Cardiac fibroblast (primary cell): ENCODE results near the gene STX7.

Experiments
- DNase-seq, 2 donors: peaks; one replicate each; pipeline versions ENCODE4 v3.0.0 to v3.0.0-alpha.2; 2010; ENCODE audit warnings: low read depth in 2 of 2
- H3K4me3 ChIP-seq, 2 donors: replicated peaks in 1 of 2; 1 replicate in 1 of 2; 2 replicates in 1 of 2; pipeline ENCODE4 v1.5.1; 2011; ENCODE audit warnings: low read depth in 2 of 2, low read length in 2 of 2, mild to moderate bottlenecking in 2 of 2, moderate library complexity in 1 of 2
- CTCF ChIP-seq: IDR thresholded peaks from one replicate; pipeline ENCODE4 v1.5.1; 2011; ENCODE audit warnings: low read depth, mild to moderate bottlenecking, low read length, inconsistent platforms

STX7 gene

DNA sequence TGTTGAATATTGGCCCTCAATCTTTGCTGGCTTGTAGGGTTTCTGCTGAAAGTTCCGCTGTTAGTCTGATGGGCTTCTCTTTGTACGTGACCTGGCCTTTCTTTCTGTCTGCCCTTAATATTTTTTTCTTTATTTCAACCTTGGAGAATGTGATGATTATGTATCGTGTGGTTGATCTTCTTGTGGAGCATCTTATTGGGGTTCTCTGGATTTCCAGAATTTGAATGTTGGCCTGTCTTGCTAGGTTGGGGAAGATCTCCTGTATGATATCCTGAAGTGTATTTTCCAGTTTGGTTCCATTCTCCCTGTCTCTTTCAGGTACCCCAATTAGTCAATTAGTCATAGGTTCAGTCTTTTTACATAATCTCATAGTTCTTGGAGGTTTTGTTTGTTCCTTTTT is 89.1 kb downstream of the STX7 start:
- no peak overlapping the region for H3K4me3 ChIP-seq
- no peak for TF ChIP-seq CTCF
- no peak for DNase-seq

DNA sequence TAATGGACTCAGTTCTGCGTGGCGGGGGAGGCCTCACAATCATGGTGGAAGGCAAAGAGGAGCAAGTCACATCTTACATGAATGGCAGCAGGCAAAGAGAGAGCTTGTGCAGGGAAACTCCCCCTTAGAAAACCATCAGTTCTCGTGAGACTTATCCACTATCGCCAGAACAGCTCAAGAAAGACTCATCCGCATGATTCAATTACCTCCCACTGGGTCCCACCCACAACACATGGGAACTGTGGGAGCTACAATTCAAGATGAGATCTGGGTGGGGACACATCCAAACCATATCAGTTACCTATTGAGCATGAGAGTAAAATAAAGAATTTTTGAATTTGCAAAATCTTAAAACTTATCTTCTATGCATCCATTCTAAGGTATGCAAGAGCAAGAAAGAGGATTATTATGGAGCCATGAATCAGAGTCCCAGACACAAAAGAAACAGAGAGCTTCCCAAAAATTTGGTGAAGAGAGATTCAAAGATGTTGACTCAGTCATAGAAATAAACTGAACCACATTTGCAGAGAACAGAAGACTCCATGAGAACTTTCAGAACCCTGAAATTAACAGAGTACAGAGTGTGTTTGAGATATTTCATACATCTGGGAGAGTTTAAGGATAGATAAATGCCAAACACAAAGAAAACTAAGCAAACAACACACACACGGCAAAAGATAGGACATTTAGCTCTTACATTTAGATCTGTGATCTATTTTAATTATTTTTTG is 94.5 kb downstream of the STX7 start:
- no peak for DNase-seq
- no peak for TF ChIP-seq CTCF
- no peak overlapping the region for H3K4me3 ChIP-seq

DNA sequence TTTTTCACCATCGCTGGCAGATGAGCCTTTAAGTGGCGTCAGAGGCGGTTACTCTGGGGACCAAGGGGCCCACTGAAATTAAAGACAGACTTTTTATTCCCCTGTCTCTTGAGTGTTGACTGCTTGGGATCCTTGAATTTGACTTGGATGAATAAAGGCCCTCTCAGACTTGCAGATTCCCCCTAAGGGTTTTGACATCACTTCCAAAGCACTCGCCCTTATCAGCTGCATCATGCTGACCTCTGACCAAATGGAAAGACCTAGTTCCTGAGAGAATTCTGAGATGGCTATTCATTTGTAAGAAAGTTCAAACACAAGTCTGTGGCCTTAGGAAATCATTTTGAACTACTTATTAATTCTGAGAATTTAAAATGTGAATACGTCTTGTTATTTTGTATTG is 98.2 kb downstream of the STX7 start:
- no peak overlapping the region for H3K4me3 ChIP-seq
- TF ChIP-seq CTCF: no peak
- DNase-seq: peak in 1 of 2 donors; percentile 49

- DNase-seq: no peak
- TF ChIP-seq CTCF: no peak
Measured at GRCh38 chr6:132414322-132414721, 98.6 kb downstream of the STX7 start.

GRCh38 chr6:132413499-132413802 is 99.5 kb downstream of the STX7 start:
- no peak for DNase-seq
- no peak for TF ChIP-seq CTCF
- no peak overlapping the region for H3K4me3 ChIP-seq

More at GRCh38 chr6:132414322-132414721, 98.6 kb downstream of the STX7 start:
- no peak overlapping the region for H3K4me3 ChIP-seq

DNA sequence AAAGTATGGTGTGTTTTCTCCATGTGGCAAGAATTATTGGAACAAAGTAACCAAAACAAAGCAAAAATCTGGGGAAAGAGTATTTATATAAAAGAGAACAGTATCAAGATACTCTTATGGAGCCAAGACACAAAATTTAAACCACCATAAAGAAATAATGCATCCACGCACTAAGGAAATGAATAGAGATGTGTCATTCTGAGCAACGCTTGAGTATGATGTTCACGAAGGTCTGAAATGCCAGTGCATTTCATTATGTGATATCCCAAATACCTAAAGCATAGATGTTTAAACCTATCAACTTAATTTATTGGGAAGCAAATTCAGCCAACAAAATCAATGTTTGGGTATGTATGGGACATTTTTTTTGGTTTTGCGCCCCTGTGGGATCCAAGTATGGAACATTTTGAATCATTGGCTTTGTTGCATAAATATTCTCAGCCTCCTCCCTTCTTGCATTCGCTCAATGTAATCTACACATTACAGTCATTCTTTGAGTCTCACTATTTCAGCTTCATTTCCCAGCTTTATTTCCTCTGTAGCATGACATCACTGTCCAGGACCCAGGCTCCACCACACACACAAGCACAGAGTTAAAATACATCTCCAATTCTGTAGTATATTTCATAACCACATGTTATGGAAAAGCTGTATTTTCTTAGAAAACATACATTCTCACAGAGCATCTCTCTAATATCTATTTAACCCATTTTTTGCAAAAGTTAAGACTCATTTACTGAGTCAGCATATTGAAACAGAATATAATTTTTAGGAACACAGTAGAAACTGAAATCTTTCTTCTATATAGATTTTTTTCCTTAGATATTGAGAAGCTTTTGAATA is 100.0 kb downstream of the STX7 start:
- DNase-seq: peak; percentile 40 to 74
- H3K4me3 ChIP-seq: no peak overlapping the region

More for the DNA sequence above, 100.0 kb downstream of the STX7 start:
- no peak for TF ChIP-seq CTCF
